ENCODE data around the gene GAGE12D.
"Not testable (repeated sequence)": the region's sequence is repeated elsewhere in the genome, so short reads cannot be mapped to it uniquely, and the experiment has no call there.

- TF ChIP-seq, protein P1, sequence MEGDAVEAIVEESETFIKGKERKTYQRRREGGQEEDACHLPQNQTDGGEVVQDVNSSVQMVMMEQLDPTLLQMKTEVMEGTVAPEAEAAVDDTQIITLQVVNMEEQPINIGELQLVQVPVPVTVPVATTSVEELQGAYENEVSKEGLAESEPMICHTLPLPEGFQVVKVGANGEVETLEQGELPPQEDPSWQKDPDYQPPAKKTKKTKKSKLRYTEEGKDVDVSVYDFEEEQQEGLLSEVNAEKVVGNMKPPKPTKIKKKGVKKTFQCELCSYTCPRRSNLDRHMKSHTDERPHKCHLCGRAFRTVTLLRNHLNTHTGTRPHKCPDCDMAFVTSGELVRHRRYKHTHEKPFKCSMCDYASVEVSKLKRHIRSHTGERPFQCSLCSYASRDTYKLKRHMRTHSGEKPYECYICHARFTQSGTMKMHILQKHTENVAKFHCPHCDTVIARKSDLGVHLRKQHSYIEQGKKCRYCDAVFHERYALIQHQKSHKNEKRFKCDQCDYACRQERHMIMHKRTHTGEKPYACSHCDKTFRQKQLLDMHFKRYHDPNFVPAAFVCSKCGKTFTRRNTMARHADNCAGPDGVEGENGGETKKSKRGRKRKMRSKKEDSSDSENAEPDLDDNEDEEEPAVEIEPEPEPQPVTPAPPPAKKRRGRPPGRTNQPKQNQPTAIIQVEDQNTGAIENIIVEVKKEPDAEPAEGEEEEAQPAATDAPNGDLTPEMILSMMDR (IDR thresholded peaks at IDR 0.05): not testable (repeated sequence)
- TF ChIP-seq YY1 (IDR thresholded peaks at IDR 0.05; ENCODE audit: low read depth); TAF1 (IDR thresholded peaks at IDR 0.05; ENCODE audit: borderline replicate concordance, low read depth, low read length); NFIC (IDR thresholded peaks at IDR 0.05; ENCODE audit: borderline replicate concordance); SMC3 (IDR thresholded peaks at IDR 0.05; ENCODE audit: low read depth, low read length); RAD21 (IDR thresholded peaks at IDR 0.05; ENCODE audit: low read length): not testable (repeated sequence)
- TF ChIP-seq, protein P2, sequence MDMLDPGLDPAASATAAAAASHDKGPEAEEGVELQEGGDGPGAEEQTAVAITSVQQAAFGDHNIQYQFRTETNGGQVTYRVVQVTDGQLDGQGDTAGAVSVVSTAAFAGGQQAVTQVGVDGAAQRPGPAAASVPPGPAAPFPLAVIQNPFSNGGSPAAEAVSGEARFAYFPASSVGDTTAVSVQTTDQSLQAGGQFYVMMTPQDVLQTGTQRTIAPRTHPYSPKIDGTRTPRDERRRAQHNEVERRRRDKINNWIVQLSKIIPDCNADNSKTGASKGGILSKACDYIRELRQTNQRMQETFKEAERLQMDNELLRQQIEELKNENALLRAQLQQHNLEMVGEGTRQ (IDR thresholded peaks at IDR 0.05; ENCODE audit: borderline replicate concordance, low read depth, low read length): not testable (repeated sequence)
These were observed 48.4 kb downstream of the GAGE12D start for GRCh38 chrX:49589769-49590478.
